PFSK-1 (cell line): ENCODE results near the gene GART.

Source experiments
- FOXP2 ChIP-seq: optimal IDR thresholded peaks from 2 replicates; pipeline ENCODE3; 2011; ENCODE audit warnings: borderline replicate concordance, control low read depth, inconsistent platforms; ENCODE audit not compliant: insufficient read depth; ENCODE audit errors: extremely low read length, extremely low read depth
- POLR2AphosphoS5 ChIP-seq: IDR thresholded peaks from 2 replicates; pipeline ENCODE4 v1.6.1; 2012; ENCODE audit warnings: low read depth, mild to moderate bottlenecking, control low read depth, low read length, moderate library complexity
- SIN3A ChIP-seq: IDR thresholded peaks from 2 replicates; pipeline ENCODE4 v1.6.1; 2012; ENCODE audit warnings: mild to moderate bottlenecking, low read length, moderate library complexity, borderline replicate concordance; ENCODE audit not compliant: insufficient read depth
- TAF1 ChIP-seq: IDR thresholded peaks from 2 replicates; pipeline ENCODE4 v1.6.1; 2012; ENCODE audit warnings: low read length, control low read depth, borderline replicate concordance; ENCODE audit not compliant: insufficient read depth
- TF ChIP-seq, protein P1 (sequence below), 2 experiments: IDR thresholded peaks; 2 replicates each; pipeline versions ENCODE4 v1.6.1 to v1.8.0; 2011 to 2012; ENCODE audit warnings: low read depth in 2 of 2, low read length in 2 of 2, control low read depth in 1 of 2, inconsistent platforms in 1 of 2, mild to moderate bottlenecking in 1 of 2, moderate library complexity in 1 of 2; ENCODE audit not compliant: insufficient read depth in 1 of 2

GART gene

DNA sequence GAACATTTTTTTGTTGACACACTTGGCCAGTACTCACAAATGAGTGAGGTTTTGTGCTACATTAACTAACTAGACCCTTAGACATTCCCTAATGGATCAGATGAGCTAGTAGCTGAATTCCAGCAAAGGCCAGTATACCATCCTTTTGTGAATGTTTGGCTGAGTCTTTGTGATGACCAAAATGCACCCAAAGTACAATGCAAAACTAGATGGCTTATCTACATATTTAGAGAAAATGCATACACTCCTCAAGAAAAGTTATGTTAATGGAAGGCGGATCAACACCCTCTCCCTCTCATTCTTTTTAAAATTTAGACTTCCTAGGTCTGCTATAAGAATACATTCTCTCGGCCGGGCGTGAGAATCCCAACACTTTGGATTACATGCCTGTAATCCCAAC, 30.3 kb downstream of the GART start:
- TF ChIP-seq SIN3A (no peak), FOXP2 (no peak), POLR2AphosphoS5 (no peak), TAF1 (no peak)
- TF ChIP-seq, protein P1, sequence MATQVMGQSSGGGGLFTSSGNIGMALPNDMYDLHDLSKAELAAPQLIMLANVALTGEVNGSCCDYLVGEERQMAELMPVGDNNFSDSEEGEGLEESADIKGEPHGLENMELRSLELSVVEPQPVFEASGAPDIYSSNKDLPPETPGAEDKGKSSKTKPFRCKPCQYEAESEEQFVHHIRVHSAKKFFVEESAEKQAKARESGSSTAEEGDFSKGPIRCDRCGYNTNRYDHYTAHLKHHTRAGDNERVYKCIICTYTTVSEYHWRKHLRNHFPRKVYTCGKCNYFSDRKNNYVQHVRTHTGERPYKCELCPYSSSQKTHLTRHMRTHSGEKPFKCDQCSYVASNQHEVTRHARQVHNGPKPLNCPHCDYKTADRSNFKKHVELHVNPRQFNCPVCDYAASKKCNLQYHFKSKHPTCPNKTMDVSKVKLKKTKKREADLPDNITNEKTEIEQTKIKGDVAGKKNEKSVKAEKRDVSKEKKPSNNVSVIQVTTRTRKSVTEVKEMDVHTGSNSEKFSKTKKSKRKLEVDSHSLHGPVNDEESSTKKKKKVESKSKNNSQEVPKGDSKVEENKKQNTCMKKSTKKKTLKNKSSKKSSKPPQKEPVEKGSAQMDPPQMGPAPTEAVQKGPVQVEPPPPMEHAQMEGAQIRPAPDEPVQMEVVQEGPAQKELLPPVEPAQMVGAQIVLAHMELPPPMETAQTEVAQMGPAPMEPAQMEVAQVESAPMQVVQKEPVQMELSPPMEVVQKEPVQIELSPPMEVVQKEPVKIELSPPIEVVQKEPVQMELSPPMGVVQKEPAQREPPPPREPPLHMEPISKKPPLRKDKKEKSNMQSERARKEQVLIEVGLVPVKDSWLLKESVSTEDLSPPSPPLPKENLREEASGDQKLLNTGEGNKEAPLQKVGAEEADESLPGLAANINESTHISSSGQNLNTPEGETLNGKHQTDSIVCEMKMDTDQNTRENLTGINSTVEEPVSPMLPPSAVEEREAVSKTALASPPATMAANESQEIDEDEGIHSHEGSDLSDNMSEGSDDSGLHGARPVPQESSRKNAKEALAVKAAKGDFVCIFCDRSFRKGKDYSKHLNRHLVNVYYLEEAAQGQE (IDR thresholded peaks at IDR 0.05; ENCODE audit: insufficient read depth in 1 of 2, low read depth in 2 of 2, low read length in 2 of 2) = no peak

DNA sequence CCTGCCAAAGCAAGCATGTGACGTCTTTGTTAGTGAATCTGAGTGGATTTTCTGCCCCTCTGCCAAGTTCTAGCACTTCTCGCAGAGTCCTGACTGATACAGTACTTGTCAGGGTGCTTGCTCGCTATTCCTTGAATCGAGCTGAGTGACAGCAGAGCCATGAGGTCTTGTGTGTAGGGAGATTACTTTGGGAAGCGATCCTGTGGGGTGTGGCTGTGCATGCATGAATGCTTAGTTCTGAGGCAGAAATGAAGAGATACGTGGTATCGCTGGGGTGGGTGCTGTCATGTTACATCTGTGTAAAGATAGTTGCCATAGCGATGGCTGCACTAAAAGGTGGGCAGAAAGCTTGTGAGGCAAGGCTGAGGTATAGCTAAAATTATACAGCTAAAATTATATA, 31.1 kb downstream of the GART start:
- TF ChIP-seq, protein P1 (IDR thresholded peaks at IDR 0.05; ENCODE audit: insufficient read depth in 1 of 2, low read depth in 2 of 2, low read length in 2 of 2) = no peak
- TF ChIP-seq FOXP2 = no peak
- no peak for TF ChIP-seq POLR2AphosphoS5
- TF ChIP-seq TAF1 = no peak

DNA sequence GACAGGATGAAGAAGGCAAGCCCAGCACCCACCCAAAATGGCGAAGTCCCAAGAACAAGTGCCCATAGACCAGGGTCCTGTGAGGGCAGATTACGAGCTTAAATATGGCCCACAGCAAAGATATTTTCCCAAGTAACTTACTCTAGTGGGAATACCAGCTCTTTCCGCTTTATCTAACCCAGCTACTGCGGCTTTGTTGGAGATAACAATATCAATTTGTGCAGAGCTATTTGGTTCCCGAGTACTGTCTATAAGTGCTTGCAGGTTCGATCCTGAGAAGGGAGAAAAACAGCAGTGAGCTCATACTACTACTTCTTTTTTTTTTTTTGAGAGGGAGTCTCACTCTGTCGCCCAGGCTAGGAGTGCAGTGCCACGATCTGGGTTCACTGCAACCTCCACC, 36.1 kb downstream of the GART start:
- TF ChIP-seq POLR2AphosphoS5 (no peak), TAF1 (no peak), SIN3A (no peak)

DNA sequence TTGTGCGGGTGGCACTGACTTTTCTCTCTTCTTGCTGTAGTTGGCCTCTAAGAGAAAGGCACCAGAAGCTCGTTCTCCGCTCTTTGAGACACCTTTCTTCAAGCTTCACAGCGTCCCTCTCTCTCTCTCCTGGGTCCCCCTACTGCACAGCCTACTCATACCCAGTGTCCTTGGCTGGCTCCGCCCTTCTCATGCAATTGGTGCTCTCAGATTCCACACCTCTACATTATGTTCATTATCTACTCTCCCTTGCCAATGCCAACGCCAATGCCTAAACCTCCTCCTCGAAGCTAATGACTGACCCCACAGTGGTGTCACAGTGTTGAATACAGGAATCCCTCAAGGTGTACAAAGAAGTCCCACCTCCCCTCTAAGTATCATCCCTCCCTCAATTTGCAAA, 45.6 kb downstream of the GART start:
- TF ChIP-seq FOXP2 = no peak
- TF ChIP-seq POLR2AphosphoS5 = no peak
- TF ChIP-seq, protein P1 (IDR thresholded peaks at IDR 0.05; ENCODE audit: insufficient read depth in 1 of 2, low read depth in 2 of 2, low read length in 2 of 2) = no peak
- TF ChIP-seq TAF1 = no peak
- TF ChIP-seq SIN3A = no peak

DNA sequence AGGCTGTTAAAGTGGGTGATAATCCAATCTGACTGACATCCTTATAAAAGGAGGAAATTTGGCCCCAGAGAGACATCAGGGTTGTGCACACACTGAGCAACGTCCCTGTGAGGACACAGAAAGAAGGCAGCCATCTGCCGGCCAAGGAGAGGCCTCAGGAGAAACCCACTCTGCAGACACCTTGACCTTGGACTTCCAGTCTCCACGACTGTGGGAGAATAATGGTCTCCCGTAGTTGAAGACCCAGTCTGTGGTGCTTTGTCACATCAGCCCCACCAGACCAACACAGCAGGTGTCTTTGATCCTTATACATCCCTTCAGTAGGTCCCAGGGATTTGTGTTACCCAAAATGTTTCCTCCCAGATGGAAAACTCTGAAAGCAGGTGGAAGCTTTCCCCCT, 46.2 kb downstream of the GART start:
- no peak for TF ChIP-seq SIN3A
- no peak for TF ChIP-seq TAF1
- no peak for TF ChIP-seq FOXP2
- no peak for TF ChIP-seq POLR2AphosphoS5
- TF ChIP-seq, protein P1 (IDR thresholded peaks at IDR 0.05; ENCODE audit: insufficient read depth in 1 of 2, low read depth in 2 of 2, low read length in 2 of 2) = no peak
